GM21515 (cell line): Measurements from ENCODE around the gene PTGS1.

Experiments used
- ATAC-seq: cut with Tn5 transposase; IDR thresholded peaks from one replicate; pipeline ENCODE4 v1.9.1; 2021; ENCODE audit not compliant: unreplicated experiment

PTGS1 gene

DNA sequence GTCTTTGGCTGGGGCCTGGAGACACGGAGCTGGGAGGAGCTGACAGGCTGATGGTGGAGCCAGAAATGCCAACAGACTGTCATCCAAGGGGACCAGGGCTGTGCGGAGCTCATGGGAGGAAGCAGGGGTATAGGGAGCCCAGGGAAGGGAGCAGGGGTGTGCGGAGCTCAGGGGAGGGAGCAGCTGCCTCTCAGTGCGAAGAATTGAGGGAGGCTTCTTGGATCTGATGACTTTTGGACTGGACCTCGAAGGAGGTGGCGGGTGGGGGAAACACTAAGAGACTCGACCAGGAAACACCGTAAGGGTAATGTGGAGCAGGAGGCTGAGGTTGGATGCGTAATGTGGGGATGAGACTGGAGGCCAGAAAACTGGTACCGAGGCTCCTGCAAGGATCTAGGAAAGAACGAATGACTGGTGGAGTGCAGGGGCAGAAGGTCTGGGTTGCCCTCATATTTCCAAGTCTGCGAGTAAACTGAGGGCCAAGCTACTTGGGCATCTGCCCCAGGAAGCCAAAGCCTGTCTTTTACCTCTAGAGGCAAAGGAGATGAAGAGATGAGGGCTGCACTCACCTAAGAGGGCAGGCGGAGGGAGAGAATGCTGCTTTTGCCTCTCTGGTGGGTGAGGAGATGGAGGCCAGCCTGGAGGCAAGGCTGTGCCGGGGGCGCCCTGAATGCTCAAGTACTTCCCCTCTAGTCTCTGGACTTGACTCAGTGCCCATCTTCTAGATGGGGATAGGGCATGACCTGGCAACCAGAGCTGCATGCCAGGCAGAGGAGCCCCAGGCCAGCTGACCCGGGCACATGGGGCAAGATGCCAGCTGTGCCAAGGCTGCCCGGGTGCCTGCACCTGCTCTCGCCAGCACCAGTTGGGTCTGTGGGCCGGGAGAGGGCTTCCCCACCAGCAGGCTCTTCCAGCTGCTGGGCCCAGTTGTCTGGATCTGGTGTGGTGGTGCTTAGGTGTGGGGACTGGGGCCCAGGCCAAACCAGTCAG lies 2.3 kb downstream of the PTGS1 start:
- ATAC-seq: no peak

DNA sequence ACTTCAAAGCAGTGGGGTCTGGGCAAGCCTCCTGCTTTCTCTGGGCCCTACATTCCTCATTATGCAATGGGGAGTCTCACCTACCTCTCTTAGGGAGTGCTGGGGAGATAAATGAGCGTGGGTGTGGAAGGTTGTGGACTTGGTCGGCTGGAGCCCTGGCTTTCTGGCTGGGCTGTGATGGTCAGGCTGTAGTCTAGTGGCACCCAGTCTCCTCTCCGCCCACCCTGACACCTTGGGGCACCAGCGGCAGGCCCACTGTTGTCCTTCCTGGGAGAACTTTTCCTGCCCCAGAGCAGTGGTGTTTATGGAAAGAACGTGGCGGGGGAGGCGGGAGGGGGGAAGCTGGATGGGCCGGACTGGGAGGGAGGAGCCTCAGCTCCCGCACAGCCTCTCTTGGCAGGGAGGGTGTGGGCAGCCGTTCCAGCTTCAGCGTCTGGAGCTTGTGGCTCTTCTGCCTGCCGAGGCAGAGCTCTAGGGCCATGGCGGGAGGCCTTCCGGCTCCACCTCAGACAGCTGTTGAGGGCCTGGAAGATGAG lies 4.1 kb downstream of the PTGS1 start:
- ATAC-seq: no peak

DNA sequence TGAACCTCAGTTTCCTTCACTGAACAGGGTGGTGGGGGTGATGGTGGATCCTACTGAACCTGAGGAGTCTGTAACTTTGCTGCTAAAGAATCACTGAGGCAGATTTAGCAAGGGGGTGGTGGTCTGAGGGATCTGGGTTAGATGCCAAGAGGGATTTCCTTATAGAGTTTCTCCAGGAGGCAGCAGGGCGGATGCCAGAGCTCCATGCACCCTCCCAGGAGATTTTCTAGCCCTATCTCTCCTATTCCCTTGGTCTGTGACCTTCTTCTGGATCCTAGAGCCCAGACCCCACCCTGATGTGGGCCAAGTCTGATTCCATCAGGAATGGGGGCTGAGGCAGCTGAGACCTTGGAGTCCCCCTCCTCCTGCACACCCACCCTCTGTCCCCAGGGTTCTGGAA lies 6.0 kb downstream of the PTGS1 start:
- no peak for ATAC-seq

DNA sequence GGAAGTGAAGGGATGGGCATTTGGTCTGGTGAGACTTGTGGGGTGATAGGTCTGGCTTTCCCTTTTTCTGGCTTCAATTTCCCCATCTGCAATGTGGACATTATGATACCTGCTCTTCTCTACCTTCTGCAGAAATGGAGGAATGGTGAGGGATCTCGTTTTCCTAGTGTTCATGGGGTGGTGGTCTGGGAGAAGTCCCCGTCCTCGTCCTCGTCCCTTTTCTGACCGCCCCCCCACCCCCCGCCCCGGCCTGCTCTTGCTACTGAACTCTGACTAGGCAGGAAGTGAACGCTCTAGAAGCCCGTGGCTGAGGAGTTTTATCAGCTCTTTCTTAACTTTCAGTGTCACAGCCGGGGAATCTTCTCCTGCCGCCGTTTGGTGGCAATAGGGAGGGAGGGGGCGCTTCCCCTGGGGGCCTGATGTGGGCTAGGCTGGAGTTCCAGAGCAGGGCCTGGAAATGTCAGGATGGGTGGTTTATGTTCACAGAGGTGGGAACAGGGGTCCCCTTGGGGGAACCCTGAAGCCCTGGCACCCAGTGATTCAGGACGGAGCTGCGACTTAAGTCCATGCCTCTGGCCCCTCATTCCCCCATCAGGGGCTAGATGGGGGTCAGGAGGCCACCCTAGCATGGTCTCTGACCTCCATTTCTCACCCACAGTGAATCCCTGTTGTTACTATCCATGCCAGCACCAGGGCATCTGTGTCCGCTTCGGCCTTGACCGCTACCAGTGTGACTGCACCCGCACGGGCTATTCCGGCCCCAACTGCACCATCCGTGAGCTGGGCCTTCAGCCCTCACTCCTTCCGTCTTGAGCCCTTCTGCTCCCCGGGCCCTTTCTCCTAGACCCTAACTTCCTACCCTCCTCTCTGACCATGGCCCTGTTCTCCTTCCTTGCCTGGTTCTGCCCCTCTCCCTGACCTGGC lies 6.7 kb downstream of the PTGS1 start:
- ATAC-seq: no peak

DNA sequence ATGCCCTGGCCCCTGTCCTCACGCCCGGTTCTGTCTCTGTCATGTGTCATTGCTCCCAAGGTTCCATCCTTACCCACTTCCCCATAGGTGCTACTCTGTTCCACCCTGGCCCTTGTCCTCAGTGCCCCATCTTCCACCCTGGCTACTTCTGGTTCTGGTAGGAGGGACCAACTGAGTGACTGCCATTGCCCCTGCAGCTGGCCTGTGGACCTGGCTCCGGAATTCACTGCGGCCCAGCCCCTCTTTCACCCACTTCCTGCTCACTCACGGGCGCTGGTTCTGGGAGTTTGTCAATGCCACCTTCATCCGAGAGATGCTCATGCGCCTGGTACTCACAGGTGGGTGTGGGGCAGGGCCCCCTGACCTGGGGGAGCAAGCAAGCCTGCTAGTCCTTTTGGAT lies 7.4 kb downstream of the PTGS1 start:
- ATAC-seq: no peak

DNA sequence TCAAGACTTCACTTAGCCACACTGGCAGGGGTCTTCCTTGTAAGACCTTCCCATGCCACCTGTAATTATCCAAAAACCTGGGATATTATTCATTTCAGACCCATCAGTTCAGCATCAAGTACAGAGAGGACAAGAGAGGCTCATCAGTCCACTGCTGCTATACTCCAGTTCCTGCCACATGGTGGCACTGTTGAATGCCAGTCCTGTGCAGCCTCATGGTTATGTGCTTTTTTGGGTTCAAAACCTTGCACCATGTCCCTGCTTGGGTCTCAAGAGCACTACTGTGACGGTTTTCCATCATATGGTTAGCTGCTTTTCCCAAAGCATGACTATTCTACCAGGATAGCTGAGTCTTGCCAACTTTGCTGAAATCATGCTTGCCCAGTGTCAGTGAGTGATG lies 8.5 kb downstream of the PTGS1 start:
- ATAC-seq: no peak

DNA sequence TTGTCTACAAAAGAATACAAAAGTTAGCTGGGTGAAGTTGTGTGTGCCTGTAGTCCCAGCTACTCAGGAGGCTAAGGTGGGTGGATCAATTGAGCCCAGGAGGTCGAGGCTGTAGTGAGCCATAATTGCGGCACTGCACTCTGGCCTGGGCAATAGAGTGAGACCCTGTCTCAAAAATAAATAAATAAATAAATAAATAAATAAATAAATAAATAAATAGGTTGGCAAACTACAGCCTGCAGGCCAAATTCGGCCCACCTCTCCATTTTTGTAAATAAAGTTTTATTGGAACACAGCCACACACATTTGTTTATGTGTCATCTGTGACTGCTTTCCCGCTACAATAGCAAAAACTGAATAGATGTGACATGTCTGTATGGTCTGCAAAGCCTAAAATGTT lies 9.5 kb downstream of the PTGS1 start:
- no peak for ATAC-seq

DNA sequence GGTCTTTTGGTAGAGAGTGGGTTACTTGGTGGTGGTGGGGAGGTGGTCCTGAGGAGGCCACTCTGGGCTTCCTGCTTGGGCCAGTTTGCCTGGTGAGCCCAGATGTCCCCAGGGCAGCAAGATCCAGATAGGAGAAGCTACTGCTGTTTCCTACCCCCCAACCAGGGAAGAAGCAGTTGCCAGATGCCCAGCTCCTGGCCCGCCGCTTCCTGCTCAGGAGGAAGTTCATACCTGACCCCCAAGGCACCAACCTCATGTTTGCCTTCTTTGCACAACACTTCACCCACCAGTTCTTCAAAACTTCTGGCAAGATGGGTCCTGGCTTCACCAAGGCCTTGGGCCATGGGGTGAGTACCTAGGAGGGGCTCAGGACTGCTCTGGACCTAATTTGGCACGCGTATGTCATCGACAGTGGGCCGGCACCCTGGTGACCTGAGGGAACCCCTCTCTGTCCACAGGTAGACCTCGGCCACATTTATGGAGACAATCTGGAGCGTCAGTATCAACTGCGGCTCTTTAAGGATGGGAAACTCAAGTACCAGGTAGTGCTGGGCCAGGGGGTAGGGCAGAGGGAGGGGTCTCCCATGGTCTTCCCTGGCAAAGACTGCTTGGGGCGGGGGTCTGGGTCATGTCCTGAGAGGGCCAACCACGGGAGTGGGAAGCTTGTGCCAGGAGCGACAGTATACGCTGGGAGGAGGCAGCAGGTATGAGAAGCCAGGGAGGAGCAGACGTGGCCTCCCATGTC lies 10.6 kb downstream of the PTGS1 start:
- no peak for ATAC-seq

DNA sequence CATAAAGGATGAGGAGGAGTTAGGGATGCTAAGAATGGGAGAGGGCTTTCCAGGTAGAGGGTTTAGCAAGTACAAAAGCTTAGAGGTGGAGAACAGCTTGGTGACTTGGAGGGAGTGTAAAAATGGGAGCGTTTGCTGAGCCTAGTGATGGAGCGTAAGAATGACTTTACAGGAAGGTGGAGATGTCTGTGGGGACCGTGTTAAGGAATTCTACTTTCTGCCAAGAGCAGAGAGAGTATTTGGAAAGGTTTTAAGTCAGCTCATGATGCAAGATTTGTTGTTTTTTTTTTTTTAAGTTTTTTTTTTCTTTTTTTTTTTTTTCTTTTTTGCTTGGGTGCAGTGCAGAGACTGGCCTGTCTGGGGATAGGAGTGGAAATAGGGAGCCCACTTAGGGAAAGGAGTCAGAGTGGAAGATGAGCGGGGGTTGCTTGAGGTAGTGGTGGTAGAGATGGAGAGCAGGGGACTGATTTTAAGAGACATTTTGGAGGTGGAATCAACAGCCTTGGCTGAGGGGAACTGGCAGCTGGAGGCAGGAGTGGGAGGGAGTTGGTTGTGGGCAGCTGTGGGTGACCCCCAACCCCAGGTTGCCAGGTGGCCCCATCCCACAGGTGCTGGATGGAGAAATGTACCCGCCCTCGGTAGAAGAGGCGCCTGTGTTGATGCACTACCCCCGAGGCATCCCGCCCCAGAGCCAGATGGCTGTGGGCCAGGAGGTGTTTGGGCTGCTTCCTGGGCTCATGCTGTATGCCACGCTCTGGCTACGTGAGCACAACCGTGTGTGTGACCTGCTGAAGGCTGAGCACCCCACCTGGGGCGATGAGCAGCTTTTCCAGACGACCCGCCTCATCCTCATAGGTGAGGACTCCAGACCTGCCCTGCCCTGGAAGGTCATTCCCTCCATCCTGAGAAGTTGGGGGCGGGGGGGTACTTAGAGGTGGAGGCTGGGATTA lies 12.4 kb downstream of the PTGS1 start:
- ATAC-seq: no peak

DNA sequence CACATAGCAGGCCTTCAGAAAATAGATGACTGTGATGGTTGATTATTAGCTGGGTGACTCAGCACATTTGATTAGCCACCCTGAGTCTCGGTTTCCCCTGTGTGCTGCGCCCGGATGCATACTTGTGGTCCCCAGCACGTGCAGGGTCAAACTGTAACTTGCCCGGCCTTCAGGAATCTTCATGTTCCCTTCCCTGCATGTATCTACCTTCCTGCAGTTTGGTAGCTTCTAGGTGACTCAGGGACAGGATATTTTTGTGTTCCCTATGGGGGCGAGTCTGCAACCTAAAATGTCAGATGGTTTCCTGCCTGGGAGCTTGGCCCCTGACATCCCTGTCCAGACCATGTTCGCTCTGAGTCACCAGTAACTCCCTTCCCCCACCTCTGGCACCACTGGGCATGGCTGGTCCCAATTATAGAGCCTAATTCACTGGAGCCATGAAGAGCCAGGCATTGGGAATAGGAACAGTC lies 13.2 kb downstream of the PTGS1 start:
- no peak for ATAC-seq

DNA sequence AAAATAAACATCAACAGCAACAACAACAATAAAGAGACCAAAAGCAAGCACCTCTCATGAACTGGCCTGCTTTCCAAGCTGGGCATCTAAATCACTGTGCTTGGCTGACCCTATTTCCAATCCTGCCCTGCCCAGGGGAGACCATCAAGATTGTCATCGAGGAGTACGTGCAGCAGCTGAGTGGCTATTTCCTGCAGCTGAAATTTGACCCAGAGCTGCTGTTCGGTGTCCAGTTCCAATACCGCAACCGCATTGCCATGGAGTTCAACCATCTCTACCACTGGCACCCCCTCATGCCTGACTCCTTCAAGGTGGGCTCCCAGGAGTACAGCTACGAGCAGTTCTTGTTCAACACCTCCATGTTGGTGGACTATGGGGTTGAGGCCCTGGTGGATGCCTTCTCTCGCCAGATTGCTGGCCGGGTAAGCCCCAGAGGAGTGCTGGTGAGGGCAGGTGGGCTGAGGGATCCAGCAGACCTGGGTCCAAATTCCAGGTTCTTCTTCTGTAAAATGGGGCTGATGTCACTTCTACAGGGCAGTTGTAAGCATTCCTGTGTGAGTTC lies 15.6 kb downstream of the PTGS1 start:
- no peak for ATAC-seq

DNA sequence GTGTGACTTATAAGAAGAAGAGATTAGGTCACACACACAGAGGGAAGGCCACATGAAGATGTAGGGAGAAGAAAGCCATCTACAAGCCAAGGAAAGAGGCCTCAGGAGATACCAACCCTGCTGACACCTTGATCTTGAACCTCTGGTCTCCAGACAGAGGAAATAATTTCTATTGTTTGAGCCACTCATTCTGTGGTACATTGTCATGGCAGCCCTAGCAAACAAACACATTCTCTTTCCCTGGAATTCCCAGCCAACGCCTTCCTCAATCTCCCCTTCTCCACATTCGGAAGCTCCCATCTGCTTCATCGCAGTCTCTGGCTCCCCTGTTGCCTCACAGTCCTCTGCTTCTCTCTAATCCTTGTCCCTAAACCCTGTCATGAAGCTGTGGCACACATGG lies 16.7 kb downstream of the PTGS1 start:
- ATAC-seq: no peak

DNA sequence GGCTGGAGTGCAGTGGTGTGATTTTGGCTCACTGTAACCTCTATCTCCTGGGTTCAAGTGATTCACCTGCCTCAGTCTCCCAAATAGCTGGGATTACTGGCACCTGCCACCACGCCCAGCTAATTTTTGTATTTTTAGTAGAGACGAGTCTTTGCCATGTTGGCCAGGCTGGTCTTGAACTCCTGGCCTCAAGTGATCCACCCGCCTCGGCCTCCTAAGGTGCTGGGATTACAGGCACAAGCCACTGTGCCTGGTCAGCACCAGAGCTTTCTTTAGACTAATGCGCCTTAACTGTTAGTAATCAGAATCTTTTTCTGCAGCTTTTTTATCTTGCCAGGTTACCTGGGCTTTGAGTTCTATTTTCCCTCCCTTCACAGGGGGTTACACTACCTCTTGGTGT lies 18.4 kb downstream of the PTGS1 start:
- no peak for ATAC-seq

DNA sequence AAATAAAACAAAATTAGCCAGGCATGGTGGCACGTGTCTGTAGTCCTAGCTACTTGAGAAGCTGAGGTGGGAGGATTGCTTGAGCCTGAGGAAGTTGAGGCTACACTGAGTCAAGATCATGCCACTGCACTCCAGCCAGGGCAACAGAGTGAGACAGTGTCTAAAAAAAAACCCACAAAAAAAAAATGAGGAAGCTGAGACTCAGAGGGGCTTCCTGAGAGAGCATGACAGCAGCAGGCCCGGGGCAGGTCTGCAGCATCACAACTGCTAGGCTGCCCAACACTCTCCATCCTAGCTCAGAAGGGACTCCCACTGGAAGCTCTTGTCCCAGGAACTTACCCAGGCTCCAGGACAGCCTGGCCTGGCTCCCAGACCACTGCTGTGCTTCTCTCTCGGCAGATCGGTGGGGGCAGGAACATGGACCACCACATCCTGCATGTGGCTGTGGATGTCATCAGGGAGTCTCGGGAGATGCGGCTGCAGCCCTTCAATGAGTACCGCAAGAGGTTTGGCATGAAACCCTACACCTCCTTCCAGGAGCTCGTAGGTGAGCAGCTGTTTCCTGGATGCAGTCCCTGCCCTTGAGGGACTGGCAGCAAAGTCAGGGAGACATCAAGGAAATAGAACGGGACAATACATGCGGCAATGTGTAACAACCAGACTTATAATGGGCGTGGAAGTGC lies 19.1 kb downstream of the PTGS1 start:
- ATAC-seq: peak; percentile 60

DNA sequence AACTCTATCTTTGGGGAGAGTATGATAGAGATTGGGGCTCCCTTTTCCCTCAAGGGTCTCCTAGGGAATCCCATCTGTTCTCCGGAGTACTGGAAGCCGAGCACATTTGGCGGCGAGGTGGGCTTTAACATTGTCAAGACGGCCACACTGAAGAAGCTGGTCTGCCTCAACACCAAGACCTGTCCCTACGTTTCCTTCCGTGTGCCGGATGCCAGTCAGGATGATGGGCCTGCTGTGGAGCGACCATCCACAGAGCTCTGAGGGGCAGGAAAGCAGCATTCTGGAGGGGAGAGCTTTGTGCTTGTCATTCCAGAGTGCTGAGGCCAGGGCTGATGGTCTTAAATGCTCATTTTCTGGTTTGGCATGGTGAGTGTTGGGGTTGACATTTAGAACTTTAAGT lies 21.5 kb downstream of the PTGS1 start:
- ATAC-seq: no peak

DNA sequence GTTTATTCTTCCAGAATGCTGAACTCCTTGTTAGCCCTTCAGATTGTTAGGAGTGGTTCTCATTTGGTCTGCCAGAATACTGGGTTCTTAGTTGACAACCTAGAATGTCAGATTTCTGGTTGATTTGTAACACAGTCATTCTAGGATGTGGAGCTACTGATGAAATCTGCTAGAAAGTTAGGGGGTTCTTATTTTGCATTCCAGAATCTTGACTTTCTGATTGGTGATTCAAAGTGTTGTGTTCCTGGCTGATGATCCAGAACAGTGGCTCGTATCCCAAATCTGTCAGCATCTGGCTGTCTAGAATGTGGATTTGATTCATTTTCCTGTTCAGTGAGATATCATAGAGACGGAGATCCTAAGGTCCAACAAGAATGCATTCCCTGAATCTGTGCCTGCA lies 21.9 kb downstream of the PTGS1 start:
- no peak for ATAC-seq

DNA sequence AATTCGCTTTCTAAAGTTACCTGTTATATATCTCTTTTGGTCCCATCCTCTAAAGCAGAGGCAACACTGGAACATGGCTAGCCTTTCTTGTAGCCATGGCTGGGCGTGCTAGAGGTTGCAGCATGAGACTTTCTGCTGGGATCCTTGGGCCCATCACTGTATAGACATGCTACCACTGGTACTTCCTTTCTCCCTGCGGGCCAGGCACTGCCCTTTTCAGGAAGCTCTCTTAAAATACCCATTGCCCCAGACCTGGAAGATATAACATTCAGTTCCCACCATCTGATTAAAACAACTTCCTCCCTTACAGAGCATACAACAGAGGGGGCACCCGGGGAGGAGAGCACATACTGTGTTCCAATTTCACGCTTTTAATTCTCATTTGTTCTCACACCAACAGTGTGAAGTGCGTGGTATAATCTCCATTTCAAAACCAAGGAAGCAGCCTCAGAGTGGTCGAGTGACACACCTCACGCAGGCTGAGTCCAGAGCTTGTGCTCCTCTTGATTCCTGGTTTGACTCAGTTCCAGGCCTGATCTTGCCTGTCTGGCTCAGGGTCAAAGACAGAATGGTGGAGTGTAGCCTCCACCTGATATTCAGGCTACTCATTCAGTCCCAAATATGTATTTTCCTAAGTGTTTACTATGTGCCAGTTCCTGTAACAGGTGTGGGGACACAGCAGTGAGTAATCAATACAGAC lies 22.6 kb downstream of the PTGS1 start:
- no peak for ATAC-seq
